ENCODE data around the gene LAMA1. TPM values are rescaled to one million over a fixed set of nuclear protein-coding genes. Genes with fewer than 3 reads are reported as not detected.

The LAMA1 gene
- total and polyA plus RNA-seq, 2 donors (not counting 3 experiments of a cell fraction or from before 2014, with no cell fraction given) = 0.04 TPM; not detected in 1

DNA sequence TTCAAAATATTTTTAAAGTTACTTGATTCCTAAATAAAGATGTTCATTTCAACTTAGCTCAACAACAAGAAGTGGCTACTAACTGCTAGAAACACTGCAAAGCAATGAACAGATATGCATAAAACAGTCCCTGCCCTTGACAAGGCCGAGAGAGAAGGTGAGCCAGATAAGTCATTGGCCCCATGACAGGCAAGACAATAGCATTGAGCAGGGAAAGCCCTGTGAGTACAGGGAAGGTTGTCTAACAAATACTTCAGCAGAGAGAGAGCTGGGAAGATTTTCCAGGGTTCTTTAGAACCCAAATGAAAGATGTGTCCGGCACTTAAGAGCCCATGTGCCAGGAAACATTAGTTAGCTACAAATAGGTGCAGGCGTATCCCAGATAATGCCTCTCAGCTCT lies 4.7 kb downstream of the LAMA1 start:
- no peak overlapping the region for H3K4me2 ChIP-seq (ENCODE audit: insufficient read depth, low read length)
- H3K4me1 ChIP-seq (ENCODE audit: control insufficient read depth, extremely low read depth, insufficient read depth, low read length) = peaks cover 4% of the 10 kb centered on the region
- H4K20me1 ChIP-seq (replicated peaks; ENCODE audit: control insufficient read depth, extremely low read depth, insufficient read depth, low read length) = no peaks in the 10 kb centered on the region
- no peak overlapping the region for H3K27ac ChIP-seq (ENCODE audit: insufficient read depth, low read depth, low read length)
- no peaks in the 10 kb centered on the region for H3K36me3 ChIP-seq (ENCODE audit: control insufficient read depth in 2 of 2, extremely low read depth in 1 of 2, insufficient read depth in 2 of 2, low read length in 2 of 2)
- no peaks in the 10 kb centered on the region for H3K9me3 ChIP-seq (replicated peaks; ENCODE audit: control insufficient read depth, insufficient read depth, low read length)
- BruUV-seq (replicated peaks) = no TSS peak
- TF ChIP-seq, protein P1, sequence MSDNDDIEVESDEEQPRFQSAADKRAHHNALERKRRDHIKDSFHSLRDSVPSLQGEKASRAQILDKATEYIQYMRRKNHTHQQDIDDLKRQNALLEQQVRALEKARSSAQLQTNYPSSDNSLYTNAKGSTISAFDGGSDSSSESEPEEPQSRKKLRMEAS (IDR thresholded peaks at IDR 0.05; ENCODE audit: insufficient read depth, insufficient read length) = no peak
- TF ChIP-seq MYC (IDR thresholded peaks at IDR 0.05; ENCODE audit: low read depth, low read length) (no peak), EZH2 (IDR thresholded peaks at IDR 0.05; ENCODE audit: borderline replicate concordance, low read depth, low read length, severe bottlenecking) (no peak), POLR2AphosphoS5 (IDR thresholded peaks at IDR 0.05; ENCODE audit: insufficient read depth, low read depth, low read length) (no peak), POLR2A (IDR thresholded peaks at IDR 0.05; ENCODE audit: low read depth, low read length) (no peak), JUN (IDR thresholded peaks at IDR 0.05; ENCODE audit: borderline replicate concordance, insufficient read depth, insufficient read length, low read depth) (no peak)
- TF ChIP-seq, protein P2, sequence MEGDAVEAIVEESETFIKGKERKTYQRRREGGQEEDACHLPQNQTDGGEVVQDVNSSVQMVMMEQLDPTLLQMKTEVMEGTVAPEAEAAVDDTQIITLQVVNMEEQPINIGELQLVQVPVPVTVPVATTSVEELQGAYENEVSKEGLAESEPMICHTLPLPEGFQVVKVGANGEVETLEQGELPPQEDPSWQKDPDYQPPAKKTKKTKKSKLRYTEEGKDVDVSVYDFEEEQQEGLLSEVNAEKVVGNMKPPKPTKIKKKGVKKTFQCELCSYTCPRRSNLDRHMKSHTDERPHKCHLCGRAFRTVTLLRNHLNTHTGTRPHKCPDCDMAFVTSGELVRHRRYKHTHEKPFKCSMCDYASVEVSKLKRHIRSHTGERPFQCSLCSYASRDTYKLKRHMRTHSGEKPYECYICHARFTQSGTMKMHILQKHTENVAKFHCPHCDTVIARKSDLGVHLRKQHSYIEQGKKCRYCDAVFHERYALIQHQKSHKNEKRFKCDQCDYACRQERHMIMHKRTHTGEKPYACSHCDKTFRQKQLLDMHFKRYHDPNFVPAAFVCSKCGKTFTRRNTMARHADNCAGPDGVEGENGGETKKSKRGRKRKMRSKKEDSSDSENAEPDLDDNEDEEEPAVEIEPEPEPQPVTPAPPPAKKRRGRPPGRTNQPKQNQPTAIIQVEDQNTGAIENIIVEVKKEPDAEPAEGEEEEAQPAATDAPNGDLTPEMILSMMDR (IDR thresholded peaks at IDR 0.05; ENCODE audit: extremely low read depth in 1 of 2, insufficient read depth in 1 of 2, low read depth in 1 of 2, low read length in 2 of 2) = no peak
- H3K9ac ChIP-seq (replicated peaks; ENCODE audit: extremely low read depth, insufficient read depth, low read length) = no peak overlapping the region
- peaks cover 11 to 23% of the 10 kb centered on the region in 2 experiments for H3K27me3 ChIP-seq (ENCODE audit: control insufficient read depth in 2 of 2, insufficient read depth in 2 of 2, low read length in 2 of 2)
- POLR2A ChIA-PET = no interaction called here
- CTCF ChIA-PET = no interaction called here
- no peaks in the 10 kb centered on the region for H3K79me2 ChIP-seq (ENCODE audit: control insufficient read depth, insufficient read depth, low read length)
- DNase-seq (ENCODE audit: low read depth, low spot score) (no peak), FAIRE-seq (no peak)
- H3K9me1 ChIP-seq (replicated peaks; ENCODE audit: control insufficient read depth, extremely low read depth, insufficient read depth, low read length) = no peaks in the 10 kb centered on the region
- no peak overlapping the region for H3K4me3 ChIP-seq (replicated peaks in 1 of 3; ENCODE audit: insufficient read depth in 1 of 3, low read depth in 1 of 3, low read length in 3 of 3)
- intact Hi-C loops (cut with micrococcal nuclease) (no loop called here), dilution Hi-C loops (cut with MboI; ENCODE audit: extremely low pct_ligation_motif_present, low sequenced_read_pairs) (no loop called here)
- no peak overlapping the region for H2AFZ ChIP-seq (ENCODE audit: low read depth, low read length)

Measured in endothelial cell of umbilical vein (primary cell).